ENCODE measurements around the gene CLDN4.

The CLDN4 gene

GRCh38 chr7:73799282-73800141, 31.3 kb upstream of the CLDN4 start:
- TF ChIP-seq YY1 (IDR thresholded peaks at IDR 0.05; ENCODE audit: insufficient read depth, insufficient read length), result no peak
- TF ChIP-seq ZNF274 (IDR thresholded peaks at IDR 0.05; ENCODE audit: low read depth, low read length), result no peak
- TF ChIP-seq SUZ12 (IDR thresholded peaks at IDR 0.05; ENCODE audit: extremely low read depth, insufficient read depth, insufficient read length), result no peak

GRCh38 chr7:73801577-73801976, 29.2 kb upstream of the CLDN4 start:
- H3K27me3 ChIP-seq (ENCODE audit: insufficient read depth, insufficient read length), result no peaks in the 10 kb centered on the region
- no peak for DNase-seq (ENCODE audit: low read depth, low spot score)
- no peak overlapping the region for H3K4me3 ChIP-seq (ENCODE audit: insufficient read length, low read depth)
- TF ChIP-seq YY1 (IDR thresholded peaks at IDR 0.05; ENCODE audit: insufficient read depth, insufficient read length) (no peak), ZNF274 (IDR thresholded peaks at IDR 0.05; ENCODE audit: low read depth, low read length) (no peak), SUZ12 (IDR thresholded peaks at IDR 0.05; ENCODE audit: extremely low read depth, insufficient read depth, insufficient read length) (no peak)
- H3K4me1 ChIP-seq (ENCODE audit: insufficient read depth, insufficient read length), result no peaks in the 10 kb centered on the region
- no peak overlapping the region for H3K9ac ChIP-seq (ENCODE audit: insufficient read length, low read depth)
- H3K9me3 ChIP-seq (ENCODE audit: insufficient read depth, low read length), result peaks cover 6% of the 10 kb centered on the region; the same call in 1 of the 2 replicates
- H3K36me3 ChIP-seq (ENCODE audit: insufficient read depth, insufficient read length, low read length), result no peaks in the 10 kb centered on the region

More at GRCh38 chr7:73799282-73800141, 31.3 kb upstream of the CLDN4 start:
- no peak for DNase-seq (ENCODE audit: low read depth, low spot score)
- H3K9me3 ChIP-seq (ENCODE audit: insufficient read depth, low read length), result peaks cover 6% of the 10 kb centered on the region; the same call in 1 of the 2 replicates
- H3K9ac ChIP-seq (ENCODE audit: insufficient read length, low read depth), result no peak overlapping the region
- no peak overlapping the region for H3K4me3 ChIP-seq (ENCODE audit: insufficient read length, low read depth)
- H3K36me3 ChIP-seq (ENCODE audit: insufficient read depth, insufficient read length, low read length), result no peaks in the 10 kb centered on the region
- no peaks in the 10 kb centered on the region for H3K27me3 ChIP-seq (ENCODE audit: insufficient read depth, insufficient read length)
- H3K4me1 ChIP-seq (ENCODE audit: insufficient read depth, insufficient read length), result no peaks in the 10 kb centered on the region

GRCh38 chr7:73802459-73802858, 28.3 kb upstream of the CLDN4 start:
- H3K27me3 ChIP-seq (ENCODE audit: insufficient read depth, insufficient read length), result no peaks in the 10 kb centered on the region
- no peak for DNase-seq (ENCODE audit: low read depth, low spot score)

GRCh38 chr7:73809467-73809951, 21.3 kb upstream of the CLDN4 start:
- Histone ChIP-seq H3K36me3 (ENCODE audit: insufficient read depth, insufficient read length, low read length) (no peaks in the 10 kb centered on the region), H3K4me3 (ENCODE audit: insufficient read length, low read depth) (no peak overlapping the region), H3K4me1 (ENCODE audit: insufficient read depth, insufficient read length) (no peaks in the 10 kb centered on the region), H3K27me3 (ENCODE audit: insufficient read depth, insufficient read length) (no peaks in the 10 kb centered on the region), H3K9me3 (ENCODE audit: insufficient read depth, low read length) (no peaks in the 10 kb centered on the region), H3K9ac (ENCODE audit: insufficient read length, low read depth) (no peak overlapping the region)
- no peak for DNase-seq (ENCODE audit: low read depth, low spot score)
- TF ChIP-seq YY1 (IDR thresholded peaks at IDR 0.05; ENCODE audit: insufficient read depth, insufficient read length) (no peak), SUZ12 (IDR thresholded peaks at IDR 0.05; ENCODE audit: extremely low read depth, insufficient read depth, insufficient read length) (no peak), ZNF274 (IDR thresholded peaks at IDR 0.05; ENCODE audit: low read depth, low read length) (no peak)

More at GRCh38 chr7:73802459-73802858, 28.3 kb upstream of the CLDN4 start:
- TF ChIP-seq SUZ12 (IDR thresholded peaks at IDR 0.05; ENCODE audit: extremely low read depth, insufficient read depth, insufficient read length) (no peak), ZNF274 (IDR thresholded peaks at IDR 0.05; ENCODE audit: low read depth, low read length) (no peak), YY1 (IDR thresholded peaks at IDR 0.05; ENCODE audit: insufficient read depth, insufficient read length) (no peak)
- peaks cover 6% of the 10 kb centered on the region; the same call in 1 of the 2 replicates for H3K9me3 ChIP-seq (ENCODE audit: insufficient read depth, low read length)
- H3K9ac ChIP-seq (ENCODE audit: insufficient read length, low read depth), result no peak overlapping the region
- no peaks in the 10 kb centered on the region for H3K4me1 ChIP-seq (ENCODE audit: insufficient read depth, insufficient read length)
- no peak overlapping the region for H3K4me3 ChIP-seq (ENCODE audit: insufficient read length, low read depth)
- H3K36me3 ChIP-seq (ENCODE audit: insufficient read depth, insufficient read length, low read length), result no peaks in the 10 kb centered on the region

GRCh38 chr7:73810998-73811360, 19.8 kb upstream of the CLDN4 start:
- H3K36me3 ChIP-seq (ENCODE audit: insufficient read depth, insufficient read length, low read length), result no peaks in the 10 kb centered on the region
- H3K4me3 ChIP-seq (ENCODE audit: insufficient read length, low read depth), result no peak overlapping the region
- TF ChIP-seq ZNF274 (IDR thresholded peaks at IDR 0.05; ENCODE audit: low read depth, low read length) (no peak), SUZ12 (IDR thresholded peaks at IDR 0.05; ENCODE audit: extremely low read depth, insufficient read depth, insufficient read length) (no peak), YY1 (IDR thresholded peaks at IDR 0.05; ENCODE audit: insufficient read depth, insufficient read length) (no peak)
- no peak for DNase-seq (ENCODE audit: low read depth, low spot score)
- no peaks in the 10 kb centered on the region for H3K4me1 ChIP-seq (ENCODE audit: insufficient read depth, insufficient read length)
- H3K9ac ChIP-seq (ENCODE audit: insufficient read length, low read depth), result no peak overlapping the region
- H3K9me3 ChIP-seq (ENCODE audit: insufficient read depth, low read length), result no peaks in the 10 kb centered on the region
- no peaks in the 10 kb centered on the region for H3K27me3 ChIP-seq (ENCODE audit: insufficient read depth, insufficient read length)

GRCh38 chr7:73811760-73812168, 19.0 kb upstream of the CLDN4 start:
- no peak for TF ChIP-seq SUZ12 (IDR thresholded peaks at IDR 0.05; ENCODE audit: extremely low read depth, insufficient read depth, insufficient read length)
- TF ChIP-seq YY1 (IDR thresholded peaks at IDR 0.05; ENCODE audit: insufficient read depth, insufficient read length), result no peak
- no peak for TF ChIP-seq ZNF274 (IDR thresholded peaks at IDR 0.05; ENCODE audit: low read depth, low read length)
- peak; percentile 55 for DNase-seq (ENCODE audit: low read depth, low spot score)
- Histone ChIP-seq H3K9ac (ENCODE audit: insufficient read length, low read depth) (no peak overlapping the region), H3K4me3 (ENCODE audit: insufficient read length, low read depth) (no peak overlapping the region), H3K36me3 (ENCODE audit: insufficient read depth, insufficient read length, low read length) (no peaks in the 10 kb centered on the region), H3K27me3 (ENCODE audit: insufficient read depth, insufficient read length) (no peaks in the 10 kb centered on the region), H3K9me3 (ENCODE audit: insufficient read depth, low read length) (no peaks in the 10 kb centered on the region), H3K4me1 (ENCODE audit: insufficient read depth, insufficient read length) (no peaks in the 10 kb centered on the region)

- TF ChIP-seq SUZ12 (IDR thresholded peaks at IDR 0.05; ENCODE audit: extremely low read depth, insufficient read depth, insufficient read length) (no peak), YY1 (IDR thresholded peaks at IDR 0.05; ENCODE audit: insufficient read depth, insufficient read length) (no peak), ZNF274 (IDR thresholded peaks at IDR 0.05; ENCODE audit: low read depth, low read length) (no peak)
- no peak for DNase-seq (ENCODE audit: low read depth, low spot score)
- no peak overlapping the region for H3K4me3 ChIP-seq (ENCODE audit: insufficient read length, low read depth)
These were observed 17.8 kb upstream of the CLDN4 start for GRCh38 chr7:73812996-73813395.

More at GRCh38 chr7:73812996-73813395, 17.8 kb upstream of the CLDN4 start:
- H3K4me1 ChIP-seq (ENCODE audit: insufficient read depth, insufficient read length), result no peaks in the 10 kb centered on the region
- H3K9me3 ChIP-seq (ENCODE audit: insufficient read depth, low read length), result no peaks in the 10 kb centered on the region
- H3K36me3 ChIP-seq (ENCODE audit: insufficient read depth, insufficient read length, low read length), result no peaks in the 10 kb centered on the region
- H3K27me3 ChIP-seq (ENCODE audit: insufficient read depth, insufficient read length), result no peaks in the 10 kb centered on the region
- no peak overlapping the region for H3K9ac ChIP-seq (ENCODE audit: insufficient read length, low read depth)
